HG03469 (cell line): ENCODE measurements around the gene SLAMF7.
"Not testable (repeated sequence)": the region's sequence is repeated elsewhere in the genome, so short reads cannot be mapped to it uniquely, and the experiment has no call there.

Source experiments
- ATAC-seq: cut with Tn5 transposase; IDR thresholded peaks from one replicate; pipeline ENCODE4 v1.9.1; 2021; ENCODE audit warnings: mild to moderate bottlenecking, moderate library complexity, moderate number of reproducible peaks; ENCODE audit not compliant: unreplicated experiment

SLAMF7 gene

GRCh38 chr1:160772331-160772730, 33.3 kb downstream of the SLAMF7 start:
- no peak for ATAC-seq

- no peak for ATAC-seq
Measured at GRCh38 chr1:160773093-160773492, 34.0 kb downstream of the SLAMF7 start.

GRCh38 chr1:160774886-160775719, 36.1 kb downstream of the SLAMF7 start:
- ATAC-seq: no peak

GRCh38 chr1:160776178-160776577, 37.1 kb downstream of the SLAMF7 start:
- no peak for ATAC-seq

GRCh38 chr1:160777486-160778089, 38.5 kb downstream of the SLAMF7 start:
- no peak for ATAC-seq

- ATAC-seq: no peak
Measured at GRCh38 chr1:160778976-160779375, 39.9 kb downstream of the SLAMF7 start.

- no peak for ATAC-seq
Measured at GRCh38 chr1:160779626-160780397, 40.8 kb downstream of the SLAMF7 start.

GRCh38 chr1:160780398-160780755, 41.3 kb downstream of the SLAMF7 start:
- no peak for ATAC-seq

- ATAC-seq: no peak
Measured at GRCh38 chr1:160781186-160781766, 42.2 kb downstream of the SLAMF7 start.

GRCh38 chr1:160781914-160782689, 43.1 kb downstream of the SLAMF7 start:
- ATAC-seq: peak; percentile 75

GRCh38 chr1:160782988-160783765, 44.1 kb downstream of the SLAMF7 start:
- ATAC-seq: not testable (repeated sequence)

- no peak for ATAC-seq
Measured at GRCh38 chr1:160789051-160789701, 50.1 kb downstream of the SLAMF7 start.

- peak; percentile 85 for ATAC-seq
Measured at GRCh38 chr1:160789702-160790611, 50.9 kb downstream of the SLAMF7 start.

GRCh38 chr1:160794376-160794775, 55.3 kb downstream of the SLAMF7 start:
- no peak for ATAC-seq

GRCh38 chr1:160795951-160796383, 56.9 kb downstream of the SLAMF7 start, which contains the start of gene LY9:
Gene LY9 (plus strand): TSS chr1:160796174. CDS start chr1:160796188, 14 bp downstream.
- peak; percentile 74 for ATAC-seq

GRCh38 chr1:160797271-160797709, 58.2 kb downstream of the SLAMF7 start:
- no peak for ATAC-seq

- ATAC-seq: no peak
Measured at GRCh38 chr1:160797861-160798273, 58.8 kb downstream of the SLAMF7 start.

- no peak for ATAC-seq
Measured at GRCh38 chr1:160798439-160798838, 59.4 kb downstream of the SLAMF7 start.
